ENCODE data around the gene EPB41. TPM values are rescaled to one million over a fixed set of nuclear protein-coding genes. Genes with fewer than 3 reads are reported as not detected.

EPB41 gene
- total and polyA plus RNA-seq, 2 experiments from 2014 or later, result 26.8 to 112 TPM

DNA sequence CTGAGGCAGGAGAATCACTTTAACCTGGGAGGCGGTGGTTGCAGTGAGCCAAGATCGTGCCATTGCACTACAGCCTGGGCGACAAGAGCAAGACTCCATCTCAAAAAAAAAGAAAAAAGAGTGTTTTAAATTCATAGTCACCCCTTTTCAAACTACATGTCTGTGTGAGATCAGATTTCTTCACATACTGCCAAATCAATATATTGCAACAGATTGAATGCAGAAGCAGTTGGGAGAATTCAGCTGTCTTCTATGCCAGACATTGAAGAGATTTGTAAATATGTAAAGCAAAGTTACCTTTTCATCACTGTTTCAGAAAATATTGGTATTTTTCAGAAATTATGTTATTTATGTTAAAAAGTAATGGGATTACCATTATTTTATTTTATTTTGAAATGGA lies 108.3 kb downstream of the EPB41 start (continued):
- no peak for TF ChIP-seq ZNF462 (CRISPR knock-in tag; IDR thresholded peaks at IDR 0.05)

- Histone ChIP-seq H3K79me2 (replicated peaks; ENCODE audit: insufficient read depth) (no peaks in the 10 kb centered on the region), H3F3A (replicated peaks; ENCODE audit: low read depth) (no peaks in the 10 kb centered on the region), H3K27me3 (ENCODE audit: insufficient read depth) (no peaks in the 10 kb centered on the region), H3K9me2 (ENCODE audit: insufficient read depth) (no peaks in the 10 kb centered on the region), H2AFZ (no peak overlapping the region), H3K27ac (ENCODE audit: low read depth) (no peak overlapping the region), H3K4me3 (no peak overlapping the region), H3K4me1 (ENCODE audit: insufficient read depth) (peaks cover 9% of the 10 kb centered on the region; the same call in 1 of the 2 replicates), H3K36me3 (ENCODE audit: insufficient read depth) (no peaks in the 10 kb centered on the region), H3K4me2 (no peak overlapping the region), H4K20me1 (replicated peaks; ENCODE audit: insufficient read depth) (no peaks in the 10 kb centered on the region)
- ATAC-seq, result no peak
- Mint-ChIP-seq H3K36me3 (ENCODE audit: low read depth) (peaks cover 7% of the 10 kb centered on the region; the same call in 2 of the 3 replicates), H3K4me3 (no peak overlapping the region), H3K27me3 (ENCODE audit: insufficient read depth, low read depth, poor library complexity) (peaks cover 4% of the 10 kb centered on the region), H3K27ac (no peak overlapping the region), H3K9me3 (no peaks in the 10 kb centered on the region; the same call in 2 of the 3 replicates), H3K4me1 (peaks cover 7% of the 10 kb centered on the region; the same call in 2 of the 3 replicates)
- TF ChIP-seq JUNB (IDR thresholded peaks at IDR 0.05; ENCODE audit: unreplicated experiment) (no peak), NANOG (IDR thresholded peaks at IDR 0.05; ENCODE audit: borderline replicate concordance) (no peak), ETS1 (IDR thresholded peaks at IDR 0.05) (no peak), STAT1 (IDR thresholded peaks at IDR 0.05; ENCODE audit: unreplicated experiment) (no peak), ZNF331 (CRISPR knock-in tag; IDR thresholded peaks at IDR 0.05; ENCODE audit: low read depth) (no peak), CREB1 (CRISPR knock-in tag; IDR thresholded peaks at IDR 0.05; ENCODE audit: low read depth) (no peak), EZH2phosphoT487 (IDR thresholded peaks at IDR 0.05; ENCODE audit: unreplicated experiment) (no peak), REST (IDR thresholded peaks at IDR 0.05; ENCODE audit: unreplicated experiment) (no peak)
- DNase-seq (ENCODE audit: low spot score), result no peak
These were observed 115.3 kb downstream of the EPB41 start for GRCh38 chr1:29029667-29030066.
